ENCODE measurements around the gene AXL. TPM values are rescaled to one million over a fixed set of nuclear protein-coding genes. Genes with fewer than 3 reads are reported as not detected.

AXL gene
- total and polyA plus RNA-seq, 2 of the 8 experiments (the other 6 are each of a cell fraction or from before 2014, with no cell fraction given), result 35.3 to 51.0 TPM

GRCh38 chr19:41206926-41207750, 11.9 kb upstream of the AXL start:
- WGBS, 2 experiments (ENCODE audit: extremely low coverage in 1 of 2, insufficient coverage in 1 of 2, insufficient read length in 1 of 2, insufficient replicate concordance in 2 of 2, low coverage in 1 of 2, low lambda C conversion rate in 2 of 2, missing lambda C conversion rate in 1 of 2), result 91% methylated on average over 26 of the region's 26 CpGs; no CpG with 5 or more reads in 1 of the 2 experiments
- no peak overlapping the region for H3K4ac ChIP-seq (replicated peaks; ENCODE audit: insufficient read length, low read depth, low read length)
- POLR2A ChIA-PET (ENCODE audit: partially characterized antibody), result interaction anchor here (0.8 to 6.9 kb wide), 11 partner anchors 11 to 118 kb away, joined by 3 to 67 read pairs (median 4); partner anchors contain the start of genes AXL and HNRNPUL1
- TF ChIP-seq BRCA1 (IDR thresholded peaks at IDR 0.05; ENCODE audit: low read depth, low read length) (no peak), EGR1 (IDR thresholded peaks at IDR 0.05; ENCODE audit: borderline replicate concordance, low read depth, low read length) (no peak), ATF2 (IDR thresholded peaks at IDR 0.05; ENCODE audit: low read length) (no peak), CEBPB (IDR thresholded peaks at IDR 0.05; ENCODE audit: low read depth, low read length) (no peak), RNF2 (IDR thresholded peaks at IDR 0.05; ENCODE audit: borderline replicate concordance, low read depth, low read length, missing control alignments, poor library complexity, severe bottlenecking) (no peak), YY1 (IDR thresholded peaks at IDR 0.05; ENCODE audit: low read depth, low read length) (no peak), SP4 (IDR thresholded peaks at IDR 0.05; ENCODE audit: low read length) (no peak), ZNF274 (IDR thresholded peaks at IDR 0.05; ENCODE audit: borderline replicate concordance, extremely low read depth, low read length) (no peak), SP1 (IDR thresholded peaks at IDR 0.05; ENCODE audit: low read depth, low read length) (no peak), CBX5 (IDR thresholded peaks at IDR 0.05; ENCODE audit: low read depth, low read length) (no peak)

More at GRCh38 chr19:41206926-41207750, 11.9 kb upstream of the AXL start:
- Histone ChIP-seq H3K79me1 (ENCODE audit: low read depth, low read length) (no peaks in the 10 kb centered on the region), H3K18ac (ENCODE audit: extremely low read depth, low read length) (peak overlapping the region; percentile 32; the same call in 1 of the 2 replicates), H3K27ac (ENCODE audit: low read depth, low read length) (no peak overlapping the region), H2BK12ac (ENCODE audit: low read depth, low read length) (no peak overlapping the region), H3K14ac (ENCODE audit: insufficient read length) (no peak overlapping the region), H2AK5ac (ENCODE audit: low read depth, low read length) (no peak overlapping the region), H3K4me3 (ENCODE audit: extremely low read depth in 1 of 4, insufficient read depth in 2 of 4, low read depth in 3 of 4, low read length in 4 of 4) (no peak overlapping the region), H3K23me2 (ENCODE audit: low read depth, low read length) (no peaks in the 10 kb centered on the region), H3K27me3 (replicated peaks in 1 of 4; ENCODE audit: control insufficient read depth in 3 of 4, extremely low read depth in 1 of 4, insufficient read depth in 3 of 4, low read length in 3 of 4) (no peaks in the 10 kb centered on the region), H3K9ac (replicated peaks in 1 of 4; ENCODE audit: extremely low read depth in 1 of 4, low read depth in 3 of 4, low read length in 3 of 4) (no peak overlapping the region), H2BK120ac (replicated peaks; ENCODE audit: low read depth, low read length) (no peak overlapping the region), H3K9me3 (ENCODE audit: insufficient read depth in 2 of 2, low read depth in 1 of 2, low read length in 1 of 2) (no peaks in the 10 kb centered on the region), H4K91ac (replicated peaks; ENCODE audit: insufficient read length, low read length) (no peak overlapping the region), H3K4me2 (ENCODE audit: insufficient read depth in 1 of 2, low read depth in 2 of 2, low read length in 2 of 2) (no peak overlapping the region), H3K36me3 (ENCODE audit: control insufficient read depth in 2 of 4, insufficient read depth in 4 of 4, low read length in 3 of 4) (peaks cover 21 to 53% (median 36%) of the 10 kb centered on the region in 4 experiments), H2AFZ (ENCODE audit: low read length) (no peak overlapping the region), H3K23ac (ENCODE audit: insufficient read length) (no peak overlapping the region), H4K8ac (ENCODE audit: extremely low read depth, insufficient read depth, low read length) (peak overlapping the region; percentile 35; the same call in 1 of the 2 replicates), H2BK20ac (ENCODE audit: low read length) (no peak overlapping the region), H3K56ac (replicated peaks; ENCODE audit: insufficient read length, low read depth, low read length) (no peak overlapping the region), H3K79me2 (ENCODE audit: control insufficient read depth in 1 of 2, insufficient read depth in 2 of 2, low read length in 2 of 2) (no peaks in the 10 kb centered on the region), H2BK5ac (ENCODE audit: low read depth, low read length) (no peak overlapping the region), H3K4me1 (replicated peaks in 1 of 4; ENCODE audit: control insufficient read depth in 3 of 4, insufficient read depth in 4 of 4, low read length in 3 of 4) (no peaks in the 10 kb centered on the region), H4K20me1 (replicated peaks in 1 of 2; ENCODE audit: control insufficient read depth in 1 of 2, insufficient read depth in 2 of 2, low read length in 2 of 2) (peaks cover 3 to 16% of the 10 kb centered on the region in 2 experiments), H4K5ac (ENCODE audit: insufficient read length, low read depth, low read length) (no peak overlapping the region), H2BK15ac (ENCODE audit: low read length) (no peak overlapping the region)
- FAIRE-seq, result no peak
- CTCF ChIA-PET (ENCODE audit: partially characterized antibody), result interaction anchor here (0.6 to 8.2 kb wide), 10 partner anchors 9 to 108 kb away, joined by 3 to 89 read pairs (median 3); partner anchors contain the start of gene HNRNPUL1
- no peak for DNase-seq (ENCODE audit: low read depth in 1 of 2, low spot score in 2 of 2)

Data from H1 (cell line).